Sigmoid colon (tissue), 4 donors: ENCODE data around the gene MORN5.

Experiments
- EP300 ChIP-seq, 4 donors: sonication (generic); formaldehyde crosslinking; IDR thresholded peaks; one replicate each; pipeline ENCODE4 v1.6.1; 2017; ENCODE audit warnings: antibody characterized with exemption in 4 of 4
- POLR2A ChIP-seq, 2 donors: fragments of 450-650 bp; IDR thresholded peaks; one replicate each; pipeline ENCODE4 v1.6.1; 2016; ENCODE audit warnings: antibody characterized with exemption in 2 of 2, mild to moderate bottlenecking in 2 of 2, moderate library complexity in 2 of 2
- POLR2AphosphoS5 ChIP-seq, 4 donors: sonication (generic); formaldehyde crosslinking; IDR thresholded peaks; one replicate each; pipeline ENCODE4 v1.6.1; 2017; ENCODE audit warnings: antibody characterized with exemption in 4 of 4
- TF ChIP-seq, protein P1 (sequence below), 4 experiments: fragments of 450-650 bp in 3 of 4; fragments of 200-600 bp in 1 of 4; IDR thresholded peaks; one replicate each; pipeline ENCODE4 v1.5.1; 2016 to 2019; ENCODE audit warnings: antibody characterized with exemption in 4 of 4, mild to moderate bottlenecking in 3 of 4, moderate library complexity in 2 of 4

DNA sequence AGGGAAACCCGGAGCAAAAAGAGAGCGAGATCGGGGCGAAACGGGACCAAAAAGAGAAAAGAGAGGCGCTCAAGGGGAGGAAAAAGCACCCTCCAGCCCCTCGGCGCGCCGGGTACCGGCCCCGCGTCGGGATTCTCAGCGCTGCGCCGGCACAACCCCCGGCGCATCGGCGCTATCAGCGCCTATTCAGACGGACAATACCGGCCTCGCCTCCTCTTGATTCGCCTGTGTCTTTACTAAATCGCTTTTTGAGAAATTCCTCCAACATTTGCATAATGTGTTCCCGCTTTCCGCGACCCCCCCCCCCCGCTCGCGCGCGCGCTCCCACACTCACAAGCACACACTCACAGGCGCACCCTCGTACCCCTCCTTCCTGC lies 68.5 kb downstream of the MORN5 start:
- TF ChIP-seq, protein P1, sequence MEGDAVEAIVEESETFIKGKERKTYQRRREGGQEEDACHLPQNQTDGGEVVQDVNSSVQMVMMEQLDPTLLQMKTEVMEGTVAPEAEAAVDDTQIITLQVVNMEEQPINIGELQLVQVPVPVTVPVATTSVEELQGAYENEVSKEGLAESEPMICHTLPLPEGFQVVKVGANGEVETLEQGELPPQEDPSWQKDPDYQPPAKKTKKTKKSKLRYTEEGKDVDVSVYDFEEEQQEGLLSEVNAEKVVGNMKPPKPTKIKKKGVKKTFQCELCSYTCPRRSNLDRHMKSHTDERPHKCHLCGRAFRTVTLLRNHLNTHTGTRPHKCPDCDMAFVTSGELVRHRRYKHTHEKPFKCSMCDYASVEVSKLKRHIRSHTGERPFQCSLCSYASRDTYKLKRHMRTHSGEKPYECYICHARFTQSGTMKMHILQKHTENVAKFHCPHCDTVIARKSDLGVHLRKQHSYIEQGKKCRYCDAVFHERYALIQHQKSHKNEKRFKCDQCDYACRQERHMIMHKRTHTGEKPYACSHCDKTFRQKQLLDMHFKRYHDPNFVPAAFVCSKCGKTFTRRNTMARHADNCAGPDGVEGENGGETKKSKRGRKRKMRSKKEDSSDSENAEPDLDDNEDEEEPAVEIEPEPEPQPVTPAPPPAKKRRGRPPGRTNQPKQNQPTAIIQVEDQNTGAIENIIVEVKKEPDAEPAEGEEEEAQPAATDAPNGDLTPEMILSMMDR (IDR thresholded peaks at IDR 0.05) = no peak
- TF ChIP-seq POLR2AphosphoS5 (IDR thresholded peaks at IDR 0.05) (no peak), POLR2A (IDR thresholded peaks at IDR 0.05) (no peak), EP300 (IDR thresholded peaks at IDR 0.05) (no peak)
